Esophagus squamous epithelium (tissue), 4 donors: Measurements from ENCODE around the gene CCDC175.

Experiments
- POLR2A ChIP-seq, 4 donors: fragments of 450-650 bp; IDR thresholded peaks; one replicate each; pipeline ENCODE4 v1.6.1; 2017; ENCODE audit warnings: antibody characterized with exemption in 4 of 4, mild to moderate bottlenecking in 4 of 4, moderate library complexity in 3 of 4
- TF ChIP-seq, protein P1 (sequence below), 6 experiments: fragments of 450-650 bp in 4 of 6; fragments of 200-600 bp in 2 of 6; sonication (generic) in 2 of 6; IDR thresholded peaks; one replicate each; pipeline ENCODE4 v1.5.1; 2016 to 2019; ENCODE audit warnings: antibody characterized with exemption in 6 of 6, mild to moderate bottlenecking in 4 of 6, moderate library complexity in 4 of 6

- TF ChIP-seq, protein P1, sequence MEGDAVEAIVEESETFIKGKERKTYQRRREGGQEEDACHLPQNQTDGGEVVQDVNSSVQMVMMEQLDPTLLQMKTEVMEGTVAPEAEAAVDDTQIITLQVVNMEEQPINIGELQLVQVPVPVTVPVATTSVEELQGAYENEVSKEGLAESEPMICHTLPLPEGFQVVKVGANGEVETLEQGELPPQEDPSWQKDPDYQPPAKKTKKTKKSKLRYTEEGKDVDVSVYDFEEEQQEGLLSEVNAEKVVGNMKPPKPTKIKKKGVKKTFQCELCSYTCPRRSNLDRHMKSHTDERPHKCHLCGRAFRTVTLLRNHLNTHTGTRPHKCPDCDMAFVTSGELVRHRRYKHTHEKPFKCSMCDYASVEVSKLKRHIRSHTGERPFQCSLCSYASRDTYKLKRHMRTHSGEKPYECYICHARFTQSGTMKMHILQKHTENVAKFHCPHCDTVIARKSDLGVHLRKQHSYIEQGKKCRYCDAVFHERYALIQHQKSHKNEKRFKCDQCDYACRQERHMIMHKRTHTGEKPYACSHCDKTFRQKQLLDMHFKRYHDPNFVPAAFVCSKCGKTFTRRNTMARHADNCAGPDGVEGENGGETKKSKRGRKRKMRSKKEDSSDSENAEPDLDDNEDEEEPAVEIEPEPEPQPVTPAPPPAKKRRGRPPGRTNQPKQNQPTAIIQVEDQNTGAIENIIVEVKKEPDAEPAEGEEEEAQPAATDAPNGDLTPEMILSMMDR (IDR thresholded peaks at IDR 0.05): no peak
- TF ChIP-seq POLR2A (IDR thresholded peaks at IDR 0.05): no peak
Observed at GRCh38 chr14:59481871-59482540, 94.6 kb downstream of the CCDC175 start.
